K562 (cell line): ENCODE measurements around the gene TMEM120B. TPM values are rescaled to one million over a fixed set of nuclear protein-coding genes. Genes with fewer than 3 reads are reported as not detected.
A peak's percentile ranks its signal among the peaks of the same experiment; 100 is the strongest.

ENCODE experiments used
- ATF7 ChIP-seq: fragments of 450-650 bp; IDR thresholded peaks from 2 replicates; pipeline ENCODE4 v1.7.1; 2014; ENCODE audit warnings: mild to moderate bottlenecking, moderate library complexity
- CEBPG ChIP-seq, 3 experiments: fragments of 200-800 bp in 1 of 3; sonication (Bioruptor generic) in 1 of 3; sonication (generic) in 1 of 3; formaldehyde crosslinking in 1 of 3; IDR thresholded peaks in 2 of 3; conservative IDR thresholded peaks in 1 of 3; 2 replicates each; pipeline versions ENCODE4 v1.6.1 to v1.8.0; 2016 to 2022; ENCODE audit warnings: missing compliant biosample characterization in 2 of 3, missing genetic modification characterization in 2 of 3, mild to moderate bottlenecking in 1 of 3, missing genetic modification reagents in 1 of 3
- GATAD2B ChIP-seq: fragments of 450-650 bp; IDR thresholded peaks from 2 replicates; pipeline ENCODE4 v1.6.1; 2017; ENCODE audit warnings: mild to moderate bottlenecking, borderline replicate concordance
- ZNF124 ChIP-seq: sonication (generic); formaldehyde crosslinking; IDR thresholded peaks from 2 replicates; pipeline ENCODE4 v1.8.1; 2022; ENCODE audit warnings: missing genetic modification reagents
- polyA plus RNA-seq, 8 experiments: library from polyadenylated mRNA; depleted of rRNA in 4 of 8; stranded (reverse) in 5 of 8; unstranded in 3 of 8; fragments of >200 nt; fragmentation: Nextera tagmentation in 2 of 8; fragmentation: Illumina TruSeq in 1 of 8; extraction: Ambion mirVana in 2 of 8; extraction: Trizol in 1 of 8; gene quantifications; 2 replicates each; pipeline versions ENCODE4 v1.2.1 to v1.2.3, GENCODE V29; 2011 to 2014; ENCODE audit warnings: inconsistent platforms in 1 of 8, missing spikeins in 1 of 8
- total RNA-seq, 7 experiments: library from RNA; depleted of rRNA in 6 of 7; stranded (reverse); fragments of >200 nt in 6 of 7; fragmentation: Illumina TruSeq in 2 of 7; extraction: Trizol in 2 of 7; gene quantifications; 2 replicates each; pipeline versions ENCODE4 v1.2.1 to v1.2.3, GENCODE V29; 2011 to 2021; ENCODE audit warnings: low replicate concordance in 1 of 7
- TF ChIP-seq, protein P1 (sequence below): sonication (generic); formaldehyde crosslinking; IDR thresholded peaks from 2 replicates; pipeline ENCODE4 v1.8.0; 2022; ENCODE audit warnings: missing genetic modification reagents, mild to moderate bottlenecking, moderate library complexity, borderline replicate concordance
- TF ChIP-seq, protein P2 (sequence below), 2 experiments: fragments of 450-650 bp; IDR thresholded peaks; 2 replicates each; pipeline ENCODE4 v1.6.1; 2016; ENCODE audit warnings: mild to moderate bottlenecking in 2 of 2, borderline replicate concordance in 1 of 2, low read depth in 1 of 2, moderate library complexity in 1 of 2
- TF ChIP-seq, protein P3 (sequence below): conservative IDR thresholded peaks from 2 replicates; pipeline ENCODE4 v1.6.1; 2011; ENCODE audit warnings: low read depth, mild to moderate bottlenecking, low read length; ENCODE audit not compliant: control insufficient read depth
- TF ChIP-seq, protein P4 (sequence below): IDR thresholded peaks from 2 replicates; pipeline ENCODE4 v1.6.1; 2011; ENCODE audit not compliant: insufficient read length; ENCODE audit errors: extremely low read depth
- TF ChIP-seq, protein P5 (sequence below): fragments of 250-450 bp; sonication (Bioruptor Pico); IDR thresholded peaks from 2 replicates; pipeline ENCODE4 v1.8.0; 2022; ENCODE audit warnings: inconsistent platforms, mild to moderate bottlenecking, moderate library complexity, borderline replicate concordance
- TF ChIP-seq, protein P6 (sequence below): IDR thresholded peaks from 2 replicates; pipeline ENCODE4 v1.6.1; 2016; ENCODE audit warnings: missing genetic modification characterization, missing compliant biosample characterization

Gene TMEM120B
- total and polyA plus RNA-seq, 9 of the 15 experiments (the other 6 are each of a cell fraction or from before 2014, with no cell fraction given), result 1.7 to 18.6 (median 7.4) TPM

DNA sequence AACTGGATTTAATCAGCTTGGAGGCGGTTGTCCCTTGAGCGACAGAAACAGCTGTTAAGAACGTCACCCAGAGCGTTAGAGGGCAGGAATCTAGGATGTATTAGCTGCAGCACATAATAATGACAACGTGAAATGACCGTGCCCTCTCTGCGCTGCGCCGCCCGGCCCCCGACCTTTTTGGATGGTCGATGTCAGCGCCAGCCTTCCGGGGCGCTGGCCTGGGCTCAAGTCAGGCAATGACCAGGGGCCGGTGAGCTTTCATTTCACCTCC, 427 bp upstream of the TMEM120B start (continued):
- TF ChIP-seq, protein P1, sequence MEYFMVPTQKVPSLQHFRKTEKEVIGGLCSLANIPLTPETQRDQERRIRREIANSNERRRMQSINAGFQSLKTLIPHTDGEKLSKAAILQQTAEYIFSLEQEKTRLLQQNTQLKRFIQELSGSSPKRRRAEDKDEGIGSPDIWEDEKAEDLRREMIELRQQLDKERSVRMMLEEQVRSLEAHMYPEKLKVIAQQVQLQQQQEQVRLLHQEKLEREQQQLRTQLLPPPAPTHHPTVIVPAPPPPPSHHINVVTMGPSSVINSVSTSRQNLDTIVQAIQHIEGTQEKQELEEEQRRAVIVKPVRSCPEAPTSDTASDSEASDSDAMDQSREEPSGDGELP (CRISPR knock-in tag), result peak; percentile 98
- TF ChIP-seq, protein P2, sequence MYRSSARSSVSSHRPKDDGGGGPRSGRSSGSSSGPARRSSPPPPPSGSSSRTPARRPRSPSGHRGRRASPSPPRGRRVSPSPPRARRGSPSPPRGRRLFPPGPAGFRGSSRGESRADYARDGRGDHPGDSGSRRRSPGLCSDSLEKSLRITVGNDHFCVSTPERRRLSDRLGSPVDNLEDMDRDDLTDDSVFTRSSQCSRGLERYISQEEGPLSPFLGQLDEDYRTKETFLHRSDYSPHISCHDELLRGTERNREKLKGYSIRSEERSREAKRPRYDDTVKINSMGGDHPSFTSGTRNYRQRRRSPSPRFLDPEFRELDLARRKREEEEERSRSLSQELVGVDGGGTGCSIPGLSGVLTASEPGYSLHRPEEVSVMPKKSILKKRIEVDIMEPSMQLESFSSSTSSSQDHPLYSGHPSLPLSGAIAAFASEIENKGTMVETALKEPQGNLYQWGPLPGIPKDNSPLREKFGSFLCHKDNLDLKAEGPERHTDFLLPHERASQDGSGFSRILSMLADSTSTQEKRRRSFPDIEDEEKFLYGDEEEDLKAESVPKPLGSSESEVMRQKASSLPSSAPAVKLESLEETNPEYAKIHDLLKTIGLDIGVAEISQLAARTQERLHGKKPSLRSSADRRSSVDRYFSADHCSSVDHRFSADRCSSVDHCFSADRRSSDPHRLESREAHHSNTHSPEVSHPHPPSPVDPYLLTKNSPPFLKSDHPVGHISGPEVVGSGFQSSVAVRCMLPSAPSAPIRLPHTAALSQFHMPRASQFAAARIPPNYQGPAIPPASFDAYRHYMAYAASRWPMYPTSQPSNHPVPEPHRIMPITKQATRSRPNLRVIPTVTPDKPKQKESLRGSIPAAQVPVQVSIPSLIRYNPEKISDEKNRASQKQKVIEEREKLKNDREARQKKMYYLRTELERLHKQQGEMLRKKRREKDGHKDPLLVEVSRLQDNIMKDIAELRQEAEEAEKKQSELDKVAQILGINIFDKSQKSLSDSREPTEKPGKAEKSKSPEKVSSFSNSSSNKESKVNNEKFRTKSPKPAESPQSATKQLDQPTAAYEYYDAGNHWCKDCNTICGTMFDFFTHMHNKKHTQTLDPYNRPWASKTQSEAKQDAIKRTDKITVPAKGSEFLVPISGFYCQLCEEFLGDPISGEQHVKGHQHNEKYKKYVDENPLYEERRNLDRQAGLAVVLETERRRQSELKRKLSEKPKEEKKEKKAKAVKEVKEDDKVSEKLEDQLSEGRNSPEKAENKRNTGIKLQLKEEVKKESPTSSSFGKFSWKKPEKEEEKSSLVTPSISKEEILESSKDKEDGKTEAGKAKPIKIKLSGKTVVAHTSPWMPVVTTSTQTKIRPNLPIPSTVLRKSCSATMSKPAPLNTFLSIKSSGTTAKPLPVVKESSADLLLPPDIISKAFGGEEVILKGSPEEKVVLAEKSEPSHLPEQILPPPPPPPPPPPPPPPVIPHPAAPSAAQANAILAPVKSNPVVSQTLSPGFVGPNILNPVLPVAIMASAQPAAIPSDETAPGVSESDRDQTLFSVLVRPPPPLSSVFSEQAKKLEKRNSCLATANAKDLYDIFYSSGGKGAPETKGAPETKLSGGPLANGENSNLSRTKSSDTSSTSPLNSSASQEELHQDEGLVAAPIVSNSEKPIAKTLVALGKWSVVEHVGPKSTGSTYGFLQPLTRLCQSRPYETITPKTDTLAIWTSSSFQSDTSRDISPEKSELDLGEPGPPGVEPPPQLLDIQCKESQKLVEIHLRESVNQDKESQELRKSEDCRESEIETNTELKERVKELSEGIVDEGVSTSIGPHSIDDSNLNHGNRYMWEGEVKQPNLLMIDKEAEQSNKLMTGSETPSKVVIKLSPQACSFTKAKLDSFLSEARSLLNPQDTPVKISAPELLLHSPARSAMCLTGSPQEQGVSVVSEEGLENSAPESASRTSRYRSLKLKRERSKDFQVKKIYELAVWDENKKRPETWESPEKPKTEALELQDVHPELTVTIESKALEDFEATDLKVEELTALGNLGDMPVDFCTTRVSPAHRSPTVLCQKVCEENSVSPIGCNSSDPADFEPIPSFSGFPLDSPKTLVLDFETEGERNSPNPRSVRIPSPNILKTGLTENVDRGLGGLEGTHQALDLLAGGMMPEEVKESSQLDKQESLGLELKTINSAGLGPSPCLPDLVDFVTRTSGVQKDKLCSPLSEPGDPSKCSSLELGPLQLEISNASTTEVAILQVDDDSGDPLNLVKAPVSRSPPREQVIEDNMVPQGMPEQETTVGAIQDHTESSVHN (IDR thresholded peaks at IDR 0.05; ENCODE audit: borderline replicate concordance in 1 of 2, low read depth in 1 of 2), result 0 out of 4 replicates have a peak, but pooled peaks of 1 of the 2 experiments have one; percentile 4
- TF ChIP-seq, protein P3, sequence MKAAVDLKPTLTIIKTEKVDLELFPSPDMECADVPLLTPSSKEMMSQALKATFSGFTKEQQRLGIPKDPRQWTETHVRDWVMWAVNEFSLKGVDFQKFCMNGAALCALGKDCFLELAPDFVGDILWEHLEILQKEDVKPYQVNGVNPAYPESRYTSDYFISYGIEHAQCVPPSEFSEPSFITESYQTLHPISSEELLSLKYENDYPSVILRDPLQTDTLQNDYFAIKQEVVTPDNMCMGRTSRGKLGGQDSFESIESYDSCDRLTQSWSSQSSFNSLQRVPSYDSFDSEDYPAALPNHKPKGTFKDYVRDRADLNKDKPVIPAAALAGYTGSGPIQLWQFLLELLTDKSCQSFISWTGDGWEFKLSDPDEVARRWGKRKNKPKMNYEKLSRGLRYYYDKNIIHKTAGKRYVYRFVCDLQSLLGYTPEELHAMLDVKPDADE, result 0 out of 2 replicates have a peak, but pooled peaks have one; percentile 13
- TF ChIP-seq, protein P4, sequence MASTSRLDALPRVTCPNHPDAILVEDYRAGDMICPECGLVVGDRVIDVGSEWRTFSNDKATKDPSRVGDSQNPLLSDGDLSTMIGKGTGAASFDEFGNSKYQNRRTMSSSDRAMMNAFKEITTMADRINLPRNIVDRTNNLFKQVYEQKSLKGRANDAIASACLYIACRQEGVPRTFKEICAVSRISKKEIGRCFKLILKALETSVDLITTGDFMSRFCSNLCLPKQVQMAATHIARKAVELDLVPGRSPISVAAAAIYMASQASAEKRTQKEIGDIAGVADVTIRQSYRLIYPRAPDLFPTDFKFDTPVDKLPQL, result no peak
- TF ChIP-seq ZNF124 (CRISPR knock-in tag) (no peak), ATF7 (peak; percentile 51), GATAD2B (no peak), CEBPG (CRISPR knock-in tag; IDR thresholded peaks at IDR 0.05) (no peak), CEBPG (tag; conservative IDR thresholded peaks at IDR 0.05 in 1 of 2, IDR thresholded peaks at IDR 0.05 in 1 of 2) (no peak)
- TF ChIP-seq, protein P5, sequence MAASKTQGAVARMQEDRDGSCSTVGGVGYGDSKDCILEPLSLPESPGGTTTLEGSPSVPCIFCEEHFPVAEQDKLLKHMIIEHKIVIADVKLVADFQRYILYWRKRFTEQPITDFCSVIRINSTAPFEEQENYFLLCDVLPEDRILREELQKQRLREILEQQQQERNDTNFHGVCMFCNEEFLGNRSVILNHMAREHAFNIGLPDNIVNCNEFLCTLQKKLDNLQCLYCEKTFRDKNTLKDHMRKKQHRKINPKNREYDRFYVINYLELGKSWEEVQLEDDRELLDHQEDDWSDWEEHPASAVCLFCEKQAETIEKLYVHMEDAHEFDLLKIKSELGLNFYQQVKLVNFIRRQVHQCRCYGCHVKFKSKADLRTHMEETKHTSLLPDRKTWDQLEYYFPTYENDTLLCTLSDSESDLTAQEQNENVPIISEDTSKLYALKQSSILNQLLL (CRISPR knock-in tag), result no peak
- TF ChIP-seq, protein P6, sequence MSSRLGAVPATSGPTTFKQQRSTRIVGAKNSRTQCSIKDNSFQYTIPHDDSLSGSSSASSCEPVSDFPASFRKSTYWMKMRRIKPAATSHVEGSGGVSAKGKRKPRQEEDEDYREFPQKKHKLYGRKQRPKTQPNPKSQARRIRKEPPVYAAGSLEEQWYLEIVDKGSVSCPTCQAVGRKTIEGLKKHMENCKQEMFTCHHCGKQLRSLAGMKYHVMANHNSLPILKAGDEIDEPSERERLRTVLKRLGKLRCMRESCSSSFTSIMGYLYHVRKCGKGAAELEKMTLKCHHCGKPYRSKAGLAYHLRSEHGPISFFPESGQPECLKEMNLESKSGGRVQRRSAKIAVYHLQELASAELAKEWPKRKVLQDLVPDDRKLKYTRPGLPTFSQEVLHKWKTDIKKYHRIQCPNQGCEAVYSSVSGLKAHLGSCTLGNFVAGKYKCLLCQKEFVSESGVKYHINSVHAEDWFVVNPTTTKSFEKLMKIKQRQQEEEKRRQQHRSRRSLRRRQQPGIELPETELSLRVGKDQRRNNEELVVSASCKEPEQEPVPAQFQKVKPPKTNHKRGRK (tag), result no peak
